ENCODE results near the gene REC114.
"Not testable (repeated sequence)": the region's sequence is repeated elsewhere in the genome, so short reads cannot be mapped to it uniquely, and the experiment has no call there.

REC114 gene

DNA sequence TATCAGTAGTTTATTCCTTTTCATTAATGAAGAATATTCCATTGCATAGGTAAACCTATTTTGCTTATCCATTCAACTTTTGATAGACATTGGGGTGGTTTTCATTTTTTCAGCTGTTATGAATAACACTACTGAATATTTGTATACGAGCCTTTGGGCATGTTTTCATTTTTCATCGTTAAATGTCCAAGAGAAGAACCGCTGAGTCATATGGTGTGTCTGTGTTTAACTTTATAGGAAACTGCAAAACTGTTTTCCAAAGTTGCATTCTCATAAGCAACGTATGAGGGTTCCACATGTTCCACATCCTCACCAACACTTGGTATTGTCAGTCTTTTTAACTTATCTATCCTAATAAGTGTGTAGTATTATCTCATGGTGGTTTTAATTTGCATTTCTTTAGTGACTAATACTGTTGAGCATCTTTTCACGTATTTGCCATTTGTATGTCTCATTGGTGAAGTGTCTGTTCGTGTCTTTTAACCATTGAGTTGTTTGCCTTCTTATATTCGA lies 33.8 kb downstream of the REC114 start:
- no peak for DNase-seq (ENCODE audit: low read depth)
- TF ChIP-seq, protein P1, sequence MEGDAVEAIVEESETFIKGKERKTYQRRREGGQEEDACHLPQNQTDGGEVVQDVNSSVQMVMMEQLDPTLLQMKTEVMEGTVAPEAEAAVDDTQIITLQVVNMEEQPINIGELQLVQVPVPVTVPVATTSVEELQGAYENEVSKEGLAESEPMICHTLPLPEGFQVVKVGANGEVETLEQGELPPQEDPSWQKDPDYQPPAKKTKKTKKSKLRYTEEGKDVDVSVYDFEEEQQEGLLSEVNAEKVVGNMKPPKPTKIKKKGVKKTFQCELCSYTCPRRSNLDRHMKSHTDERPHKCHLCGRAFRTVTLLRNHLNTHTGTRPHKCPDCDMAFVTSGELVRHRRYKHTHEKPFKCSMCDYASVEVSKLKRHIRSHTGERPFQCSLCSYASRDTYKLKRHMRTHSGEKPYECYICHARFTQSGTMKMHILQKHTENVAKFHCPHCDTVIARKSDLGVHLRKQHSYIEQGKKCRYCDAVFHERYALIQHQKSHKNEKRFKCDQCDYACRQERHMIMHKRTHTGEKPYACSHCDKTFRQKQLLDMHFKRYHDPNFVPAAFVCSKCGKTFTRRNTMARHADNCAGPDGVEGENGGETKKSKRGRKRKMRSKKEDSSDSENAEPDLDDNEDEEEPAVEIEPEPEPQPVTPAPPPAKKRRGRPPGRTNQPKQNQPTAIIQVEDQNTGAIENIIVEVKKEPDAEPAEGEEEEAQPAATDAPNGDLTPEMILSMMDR (IDR thresholded peaks at IDR 0.05; ENCODE audit: control insufficient read depth, extremely low read depth, insufficient read depth) = no peak
- no peak overlapping the region for H3K4me3 ChIP-seq (ENCODE audit: low read depth, low read length)

DNA sequence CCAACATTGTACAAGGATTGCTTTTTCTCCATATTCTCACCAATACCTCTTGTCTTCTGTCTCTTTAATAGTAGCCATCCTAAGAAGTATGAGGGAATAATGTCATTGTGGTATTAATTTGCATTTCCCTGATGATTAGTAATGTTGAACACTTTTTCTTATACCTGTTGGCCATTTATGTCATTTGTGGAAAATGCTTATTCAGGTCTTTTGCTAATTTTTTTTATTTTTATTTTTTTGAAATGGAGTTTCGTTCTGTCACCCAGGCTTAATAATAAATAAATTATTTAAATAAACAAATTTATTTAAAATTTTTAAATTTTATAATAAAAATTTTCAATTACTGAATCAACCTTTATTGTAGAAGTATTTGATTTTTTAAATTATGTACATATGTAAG lies 37.1 kb downstream of the REC114 start:
- DNase-seq (ENCODE audit: low read depth) = no peak
- H3K4me3 ChIP-seq (ENCODE audit: low read depth, low read length) = no peak overlapping the region
- TF ChIP-seq, protein P1 (IDR thresholded peaks at IDR 0.05; ENCODE audit: control insufficient read depth, extremely low read depth, insufficient read depth) = no peak

DNA sequence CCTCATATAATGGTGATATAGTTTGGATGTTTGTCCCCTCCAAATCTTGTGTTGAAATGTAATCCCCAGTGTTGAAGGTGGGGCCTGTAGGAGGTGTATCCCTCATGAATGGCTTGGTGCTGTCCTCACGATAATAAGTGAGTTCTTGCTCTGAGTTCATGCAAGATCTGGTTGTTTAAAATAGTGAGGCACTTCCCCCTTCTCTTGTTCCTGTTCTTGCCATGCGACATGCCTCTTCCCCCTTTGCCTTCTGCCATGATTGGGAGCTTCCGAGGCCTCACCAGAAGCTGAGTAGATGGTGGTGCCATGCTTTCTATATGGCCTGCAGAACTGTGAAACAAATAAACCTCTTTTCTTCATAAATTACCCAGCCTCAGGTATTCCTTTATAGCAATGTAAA lies 39.2 kb downstream of the REC114 start:
- no peak overlapping the region for H3K4me3 ChIP-seq (ENCODE audit: low read depth, low read length)
- no peak for DNase-seq (ENCODE audit: low read depth)
- TF ChIP-seq, protein P1 (IDR thresholded peaks at IDR 0.05; ENCODE audit: control insufficient read depth, extremely low read depth, insufficient read depth) = no peak

DNA sequence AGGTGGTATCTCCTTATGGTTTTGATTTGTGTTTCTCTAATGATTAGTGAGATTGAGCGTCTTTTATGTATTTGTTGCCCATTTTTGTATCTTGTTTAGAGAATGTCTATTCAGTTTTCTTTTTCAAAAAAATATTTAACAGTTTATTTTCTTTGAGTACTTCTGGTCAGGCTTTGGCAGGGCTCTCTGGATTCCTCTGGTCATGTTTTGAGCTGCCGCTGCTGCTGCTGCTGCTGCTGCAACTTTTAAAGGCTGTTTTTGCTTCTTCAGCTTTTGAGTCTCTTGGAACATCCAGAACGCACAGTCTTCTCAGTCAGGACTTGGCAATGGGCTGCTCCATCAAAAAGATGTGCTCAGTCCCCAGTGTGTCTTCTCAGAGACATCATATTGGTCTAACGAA lies 40.1 kb downstream of the REC114 start:
- H3K4me3 ChIP-seq (ENCODE audit: low read depth, low read length) = no peak overlapping the region
- no peak for DNase-seq (ENCODE audit: low read depth)
- TF ChIP-seq, protein P1 (IDR thresholded peaks at IDR 0.05; ENCODE audit: control insufficient read depth, extremely low read depth, insufficient read depth) = no peak

DNA sequence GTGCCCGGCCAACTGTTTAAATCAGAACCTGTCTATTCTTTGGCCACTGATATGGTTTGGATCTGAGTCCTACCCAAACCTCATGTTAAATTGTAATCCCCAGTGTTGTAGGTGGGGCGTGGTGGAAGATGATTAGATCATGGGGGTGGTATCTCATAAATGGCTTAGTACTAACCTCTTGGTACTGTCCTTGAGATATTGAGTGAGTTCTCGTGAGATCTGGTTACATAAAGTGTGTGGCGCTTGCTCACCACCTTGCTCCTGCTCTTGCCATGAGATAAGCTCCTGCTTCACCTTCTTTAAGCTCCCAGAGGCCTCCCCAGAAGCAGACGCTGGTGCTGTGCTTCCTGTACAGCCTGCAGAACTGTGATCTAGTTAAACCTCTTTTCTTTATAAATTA lies 42.4 kb downstream of the REC114 start:
- TF ChIP-seq, protein P1 (IDR thresholded peaks at IDR 0.05; ENCODE audit: control insufficient read depth, extremely low read depth, insufficient read depth) = no peak
- no peak for DNase-seq (ENCODE audit: low read depth)
- H3K4me3 ChIP-seq (ENCODE audit: low read depth, low read length) = no peak overlapping the region

DNA sequence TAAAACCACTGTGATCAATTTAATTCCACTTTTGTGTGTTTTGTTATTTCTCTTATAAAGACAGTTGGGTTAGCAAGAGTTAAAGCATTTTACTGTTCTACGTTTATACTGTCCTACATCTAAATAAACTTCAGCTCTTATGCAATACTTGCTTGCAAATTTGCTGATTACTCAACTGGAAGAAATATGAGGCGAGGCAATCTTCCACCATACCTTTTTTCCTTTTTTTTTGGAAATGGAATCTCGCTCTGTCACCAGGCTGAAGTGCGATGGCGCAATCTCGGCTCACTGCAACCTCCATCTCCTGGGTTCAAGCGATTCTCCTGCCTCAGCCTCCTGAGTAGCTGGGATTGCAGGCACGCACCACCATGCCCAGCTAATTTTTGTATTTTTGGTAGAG lies 42.9 kb downstream of the REC114 start:
- not testable (repeated sequence) for DNase-seq (ENCODE audit: low read depth); H3K4me3 ChIP-seq (ENCODE audit: low read depth, low read length)

DNA sequence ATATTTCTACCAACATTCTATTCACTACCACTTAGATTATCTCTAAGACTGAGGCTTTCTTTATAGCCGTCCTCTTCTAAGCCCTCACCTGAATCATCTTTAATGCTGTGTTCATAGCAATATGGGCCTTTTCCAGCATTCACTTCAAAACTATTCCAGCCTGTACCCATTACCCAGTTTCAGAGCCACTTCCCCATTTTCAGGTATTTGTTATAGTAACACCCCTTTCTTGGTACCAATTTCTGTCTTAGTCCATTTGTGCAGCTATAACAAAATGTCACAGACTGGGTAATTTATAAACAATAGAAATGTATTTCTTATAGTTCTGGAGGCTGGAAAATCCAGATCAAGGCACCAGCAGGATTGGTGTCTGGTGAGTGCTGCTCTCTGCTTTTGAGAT lies 45.7 kb downstream of the REC114 start:
- DNase-seq (ENCODE audit: low read depth) = no peak
- TF ChIP-seq, protein P1 (IDR thresholded peaks at IDR 0.05; ENCODE audit: control insufficient read depth, extremely low read depth, insufficient read depth) = no peak
- no peak overlapping the region for H3K4me3 ChIP-seq (ENCODE audit: low read depth, low read length)
